Cardiac septum (tissue), 1 donor: ENCODE results near the gene MCTP2. TPM values are rescaled to one million over a fixed set of nuclear protein-coding genes. Genes with fewer than 3 reads are reported as not detected.

Source experiments
- DNase-seq: peaks from one replicate; pipeline ENCODE4 v3.0.0-alpha.2; 2020; ENCODE audit warnings: low spot score
- intact Hi-C: fragments of 100-400 bp; cut with DNase I; formaldehyde crosslinking; loops from one replicate; pipeline ENCODE4 v1.14.0; 2022
- total RNA-seq: library from RNA; stranded (reverse); fragmentation: NEBNext Ultra II Directional; extraction: Animal tissue kit (Norgen Biotek cat#: 25700); gene quantifications from one replicate; pipeline ENCODE4 v1.2.1, GENCODE V29; 2021
- donor health status: DM: no; HTN: no; CAD: no.

MCTP2 gene
- total RNA-seq, 1 donor from 2014 or later: 1.5 TPM

DNA sequence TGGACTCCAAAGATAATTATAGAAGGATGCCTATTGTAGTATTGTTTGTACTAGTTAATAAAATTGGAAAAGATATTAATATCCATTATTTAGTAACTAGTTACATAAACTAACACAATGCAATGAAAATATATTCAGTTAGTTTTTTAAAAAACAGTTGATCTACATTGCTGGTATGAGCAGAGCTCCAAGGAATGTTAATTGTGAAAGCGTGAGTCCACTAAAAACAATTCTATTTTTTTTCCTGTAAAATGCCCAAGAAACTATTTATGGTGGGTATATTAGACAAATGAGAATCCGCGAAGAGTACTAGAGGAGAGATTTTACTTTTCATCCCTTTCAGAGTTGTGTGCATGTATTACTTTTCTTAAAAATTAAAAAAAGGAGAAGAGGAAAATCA lies 104.3 kb downstream of the MCTP2 start:
- DNase-seq: no peak
- intact Hi-C loops: no loop called here

DNA sequence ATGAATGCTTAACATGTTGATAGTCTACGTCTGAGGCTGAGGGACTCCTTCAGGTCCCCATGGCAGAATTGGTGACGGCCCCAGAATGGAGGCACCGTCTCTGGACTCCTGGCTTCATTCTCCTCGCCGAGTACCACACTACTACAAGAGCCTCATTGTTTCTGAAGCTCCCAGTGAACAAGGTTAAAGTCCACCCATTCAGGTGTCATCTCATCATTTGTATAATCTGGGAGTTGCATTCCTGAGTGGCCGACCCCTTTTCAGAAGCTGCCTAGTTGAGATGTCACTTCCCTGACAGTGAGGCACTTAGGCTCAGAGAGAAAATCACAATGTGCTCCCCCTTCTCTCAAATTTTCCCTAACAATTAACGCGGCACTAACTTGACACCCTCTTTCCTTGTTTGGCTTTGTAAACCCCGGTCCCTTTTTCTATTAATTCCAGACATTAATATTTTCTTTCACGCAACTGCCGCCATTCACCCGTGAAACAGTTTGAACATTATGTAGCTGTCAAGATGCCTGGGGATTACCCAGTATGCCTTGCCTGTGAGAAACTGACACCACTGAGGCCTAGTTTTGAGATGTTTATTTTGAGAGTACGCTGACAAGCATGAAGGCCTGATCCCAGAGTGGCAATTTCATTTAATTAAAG lies 105.6 kb downstream of the MCTP2 start:
- intact Hi-C loops: no loop called here
- DNase-seq: no peak

DNA sequence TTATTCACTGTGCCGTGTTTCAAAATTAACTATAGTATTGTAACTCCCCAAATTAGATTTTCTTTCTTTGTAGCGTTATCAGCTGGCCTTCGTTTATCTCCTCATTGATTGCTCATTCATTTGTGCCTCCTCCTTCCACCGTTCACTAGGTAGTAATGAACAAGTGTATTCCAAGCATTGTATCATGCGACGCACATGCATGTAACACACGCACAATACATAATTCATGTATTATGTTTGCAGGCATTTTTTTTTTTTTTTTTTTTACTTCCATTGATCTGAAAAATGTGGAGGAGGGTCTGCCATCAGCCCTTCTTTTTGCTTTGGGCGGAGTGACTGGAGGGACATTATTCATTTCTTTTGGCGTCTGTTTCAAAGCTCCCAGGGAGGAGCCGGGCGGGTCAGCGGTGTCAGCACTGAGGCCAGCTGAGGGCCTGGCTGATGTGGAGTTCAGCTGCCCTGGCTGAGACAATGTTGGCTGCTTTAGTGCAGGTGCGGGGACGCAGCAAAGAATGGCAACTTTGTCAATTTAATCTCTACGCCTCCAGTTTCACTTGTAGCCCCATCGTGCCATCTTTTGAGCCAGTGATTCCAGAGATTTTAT lies 107.0 kb downstream of the MCTP2 start:
- no peak for DNase-seq
- intact Hi-C loops: no loop called here

DNA sequence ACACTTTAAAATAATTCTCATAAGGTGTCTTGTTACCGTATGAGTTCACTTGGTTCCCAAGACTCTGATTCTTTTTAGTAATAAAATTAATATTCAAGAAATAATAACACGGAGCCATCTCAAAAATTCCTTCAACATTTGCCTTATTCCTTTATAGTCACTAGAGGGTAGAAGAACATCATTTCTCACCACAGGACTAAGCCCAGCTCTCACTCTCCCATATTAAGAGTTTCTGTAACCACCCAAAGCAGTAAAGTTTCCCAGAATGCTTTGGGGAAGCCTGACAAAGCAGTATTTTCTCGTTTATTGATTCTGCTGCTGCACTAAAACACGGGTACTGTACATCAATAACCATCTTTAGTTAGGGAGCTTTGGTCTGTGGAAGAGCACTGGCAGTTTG lies 114.9 kb downstream of the MCTP2 start:
- intact Hi-C loops: no loop called here
- no peak for DNase-seq

DNA sequence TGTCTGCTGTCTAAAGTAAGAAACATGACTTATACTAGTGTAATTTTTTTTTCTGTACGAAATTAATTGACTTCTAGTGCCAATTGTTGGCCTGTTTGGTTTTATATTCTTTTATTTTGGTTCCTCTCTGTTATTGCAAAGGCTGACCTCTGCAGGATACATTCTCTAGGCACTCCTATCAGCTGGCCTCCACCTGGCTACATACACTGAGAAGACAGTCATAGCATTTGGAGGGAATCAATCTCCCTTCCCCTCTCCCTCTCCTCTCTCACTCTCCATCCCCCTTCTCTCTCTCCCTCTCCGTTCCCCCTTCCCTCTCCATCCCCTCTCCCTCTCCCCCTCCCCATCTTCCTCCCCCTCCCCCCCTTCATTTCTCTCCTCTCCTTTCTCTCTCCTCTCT lies 116.7 kb downstream of the MCTP2 start:
- no peak for DNase-seq
- intact Hi-C loops: no loop called here

DNA sequence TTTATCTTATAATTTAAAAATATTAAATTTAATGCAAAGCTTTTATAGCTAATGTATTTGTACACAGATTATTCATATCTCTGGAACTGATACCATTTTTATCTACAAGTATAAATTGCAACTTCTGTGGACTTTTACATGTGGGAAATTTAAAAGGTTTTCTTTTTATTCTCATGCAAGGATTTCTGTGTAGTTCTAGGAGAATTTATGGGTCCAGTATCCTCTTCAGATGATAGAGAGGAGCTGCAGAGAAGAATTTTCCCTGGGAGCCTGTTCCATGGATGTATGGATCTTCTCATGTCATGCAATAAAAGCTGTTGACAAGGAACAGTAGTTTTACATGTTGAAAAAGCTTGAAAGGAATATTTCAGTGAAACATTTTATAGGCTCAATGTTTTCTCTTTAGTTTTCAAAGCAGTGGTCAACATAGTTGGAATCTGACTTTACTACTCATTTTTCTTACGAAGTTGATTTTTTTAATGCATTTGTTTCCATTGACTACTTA lies 119.7 kb downstream of the MCTP2 start:
- intact Hi-C loops: no loop called here
- DNase-seq: no peak

DNA sequence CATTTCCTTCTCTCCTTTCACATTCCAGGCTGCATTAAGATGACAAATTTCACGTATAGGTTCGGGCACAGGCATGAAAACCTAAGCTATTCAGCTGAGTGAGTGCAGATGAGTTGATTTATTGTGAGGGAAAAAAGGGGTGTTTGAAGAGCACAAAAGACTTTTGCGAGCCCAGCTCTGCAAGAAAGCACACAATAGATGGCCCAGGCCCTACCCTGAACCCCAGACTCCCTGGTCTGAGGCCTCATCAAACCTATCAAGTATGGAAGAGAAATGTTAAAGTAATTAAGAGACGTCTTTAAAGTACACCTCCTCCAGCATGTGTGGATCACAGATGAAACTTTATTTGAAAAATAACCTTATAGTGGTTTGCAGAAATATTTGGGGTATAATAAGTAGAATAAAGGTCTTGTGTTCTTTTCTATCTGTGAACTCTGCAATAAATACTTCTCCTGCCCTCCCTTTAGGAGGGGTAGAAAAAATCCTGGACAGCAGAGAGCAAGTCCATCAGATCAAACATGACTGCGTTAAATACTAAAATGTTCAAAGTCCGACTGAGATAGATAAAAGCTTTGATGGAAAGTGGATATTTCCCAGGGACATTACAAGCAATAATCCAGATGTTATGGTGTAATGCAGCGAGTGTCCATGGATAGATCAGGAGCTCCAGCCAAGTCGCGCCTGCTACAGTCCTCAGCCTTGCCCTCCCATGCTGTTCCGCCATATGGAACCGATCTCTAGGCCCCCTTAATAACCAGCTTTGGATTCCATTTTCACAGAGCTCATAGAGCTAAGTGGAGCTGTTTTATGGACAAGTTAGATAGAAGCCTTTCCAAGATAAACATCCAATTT lies 121.5 kb downstream of the MCTP2 start:
- intact Hi-C loops: no loop called here
- DNase-seq: no peak

DNA sequence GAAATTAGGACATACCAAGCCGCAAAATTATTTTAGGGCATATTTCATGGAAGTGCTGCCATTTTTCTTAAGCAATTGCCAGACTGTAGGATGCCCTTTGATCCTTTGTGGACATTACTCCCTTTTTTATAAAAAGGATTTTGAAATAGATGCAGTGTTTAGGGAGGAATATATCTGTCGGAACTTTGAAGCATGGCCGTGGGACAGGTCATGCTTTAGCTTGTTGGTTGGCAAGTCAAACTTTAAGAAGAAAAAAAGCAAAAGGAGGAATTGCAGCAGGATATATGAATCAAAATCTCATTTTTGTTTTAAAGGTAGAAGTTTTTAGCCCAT lies 122.1 kb downstream of the MCTP2 start:
- DNase-seq: no peak
- intact Hi-C loops: no loop called here

DNA sequence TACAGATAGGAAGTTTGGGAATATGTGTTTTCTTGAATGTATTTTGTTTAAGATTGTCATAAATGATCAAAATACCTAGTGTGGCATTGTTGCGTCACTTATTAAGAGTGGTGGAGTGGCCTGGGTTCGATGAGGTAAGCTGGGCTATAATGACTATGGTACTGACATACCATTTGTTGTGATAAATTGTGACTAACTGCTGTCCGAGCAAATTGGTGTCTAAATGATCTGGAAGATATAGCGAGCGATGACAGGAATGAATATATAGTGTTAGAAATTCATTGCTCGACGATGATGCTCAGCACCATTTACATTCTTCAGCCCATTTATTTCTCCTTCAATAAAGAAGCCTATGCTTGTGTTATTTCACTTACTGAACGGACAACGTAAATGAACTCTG lies 123.3 kb downstream of the MCTP2 start:
- intact Hi-C loops: no loop called here
- DNase-seq: no peak

DNA sequence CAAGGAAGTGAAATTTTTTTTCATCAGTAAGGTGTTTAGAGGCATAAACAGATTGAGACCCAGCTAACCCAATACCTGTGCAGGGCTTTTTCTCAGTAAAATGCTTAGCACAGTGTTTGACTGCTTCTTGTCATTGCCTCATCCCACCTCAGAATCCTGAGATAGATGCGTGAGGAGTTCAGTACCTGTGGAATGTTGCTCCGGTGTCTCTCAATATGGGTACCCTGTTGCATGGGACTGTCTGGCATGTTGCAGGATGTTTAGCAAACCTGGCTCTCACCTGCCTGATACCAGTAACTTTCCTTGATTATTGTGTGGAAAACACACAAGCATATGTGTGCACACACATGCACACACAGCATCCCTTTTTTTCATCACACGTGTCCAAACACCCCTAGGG lies 128.4 kb downstream of the MCTP2 start:
- intact Hi-C loops: no loop called here
- no peak for DNase-seq

DNA sequence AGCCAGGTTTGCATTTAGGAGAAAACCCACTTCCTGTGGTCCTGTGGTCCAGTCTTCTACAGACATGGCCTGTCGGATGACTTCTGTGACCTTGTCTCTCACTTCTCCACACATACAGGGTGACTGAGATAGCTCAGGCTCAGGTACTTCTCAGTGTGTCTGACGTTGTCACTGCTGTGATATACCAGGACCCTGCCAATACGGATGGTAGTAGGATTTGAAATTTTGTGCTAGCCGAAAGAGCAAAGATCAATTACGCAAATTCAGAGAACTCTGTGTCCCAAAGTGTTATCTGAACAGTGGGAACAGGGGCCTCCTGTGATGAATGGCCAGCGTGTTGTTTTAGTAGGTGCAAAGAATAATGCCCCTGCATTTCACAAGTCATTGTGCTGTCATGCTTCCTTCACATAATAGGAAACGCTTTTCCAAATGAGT lies 128.9 kb downstream of the MCTP2 start:
- intact Hi-C loops: no loop called here
- DNase-seq: no peak

DNA sequence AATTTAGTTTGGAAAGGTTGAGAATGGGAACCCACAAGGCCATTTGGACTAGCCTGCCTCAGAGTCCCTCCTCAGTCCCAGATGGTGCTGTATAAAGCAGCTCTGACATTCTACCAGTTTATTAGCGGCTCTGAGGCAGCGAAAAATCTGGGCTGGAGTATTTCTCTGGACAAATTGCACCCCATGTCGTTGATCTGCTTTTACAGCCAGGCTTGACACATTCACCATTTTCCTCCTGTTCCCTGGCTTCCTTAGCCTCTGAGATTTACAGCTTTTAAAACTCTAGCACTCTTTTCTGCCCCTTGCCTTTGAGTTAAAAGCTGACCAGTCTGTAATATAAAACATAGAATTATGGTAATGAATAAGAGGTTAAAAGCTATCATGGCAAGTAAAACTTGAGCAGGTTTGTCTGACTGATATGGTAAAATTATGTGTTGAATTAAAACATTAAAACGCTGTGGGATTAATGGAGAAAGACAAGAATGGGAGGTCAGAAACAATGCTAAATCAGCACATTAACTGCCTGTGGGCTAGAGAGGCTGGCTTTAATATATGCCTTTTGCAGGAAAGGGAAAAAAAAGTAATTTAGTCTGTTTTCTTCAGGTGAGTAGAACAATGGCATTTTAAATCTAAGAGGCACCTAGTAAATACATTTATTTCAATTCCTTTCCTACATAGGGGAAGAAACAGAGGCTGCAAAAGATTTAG lies 131.2 kb downstream of the MCTP2 start:
- intact Hi-C loops: no loop called here
- no peak for DNase-seq

DNA sequence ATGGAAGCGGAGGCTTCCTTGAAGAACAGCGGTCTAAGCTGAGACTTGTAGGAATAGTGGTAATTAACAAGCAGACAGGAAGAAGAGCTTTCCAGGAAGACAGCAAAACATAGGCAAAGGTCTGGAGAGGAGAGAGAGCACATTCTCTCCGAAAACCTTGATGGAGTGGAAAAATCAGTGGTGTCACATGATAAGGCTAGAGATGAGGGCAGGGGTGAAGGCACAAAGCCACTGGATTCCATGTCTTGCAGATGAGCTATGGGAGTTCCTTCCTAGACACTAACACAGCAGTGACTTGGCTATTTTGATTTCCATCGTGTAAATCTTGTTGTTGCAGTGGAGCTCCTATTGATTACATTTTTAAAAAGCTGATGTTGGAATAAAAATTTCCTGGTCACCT lies 132.0 kb downstream of the MCTP2 start:
- intact Hi-C loops: no loop called here
- no peak for DNase-seq

DNA sequence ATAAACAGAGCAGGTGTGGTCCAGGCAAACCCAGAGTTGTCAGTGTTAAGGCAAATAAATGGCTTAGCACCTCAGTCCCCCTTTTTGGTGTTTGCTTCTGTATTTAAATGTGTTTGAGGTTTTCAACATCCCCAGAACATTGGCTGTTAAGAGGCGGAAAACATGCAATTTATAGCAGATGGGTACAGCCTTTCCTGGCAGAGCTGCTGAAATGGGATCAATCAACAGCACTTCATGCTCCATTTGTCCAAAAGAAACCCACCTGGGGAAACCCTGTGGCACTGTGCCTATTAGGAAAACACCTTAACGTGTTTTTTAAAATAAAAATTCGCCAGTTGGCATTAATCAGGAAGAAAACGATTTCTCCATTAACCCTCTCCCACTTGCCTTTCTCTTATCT lies 135.4 kb downstream of the MCTP2 start:
- intact Hi-C loops: no loop called here
- no peak for DNase-seq

DNA sequence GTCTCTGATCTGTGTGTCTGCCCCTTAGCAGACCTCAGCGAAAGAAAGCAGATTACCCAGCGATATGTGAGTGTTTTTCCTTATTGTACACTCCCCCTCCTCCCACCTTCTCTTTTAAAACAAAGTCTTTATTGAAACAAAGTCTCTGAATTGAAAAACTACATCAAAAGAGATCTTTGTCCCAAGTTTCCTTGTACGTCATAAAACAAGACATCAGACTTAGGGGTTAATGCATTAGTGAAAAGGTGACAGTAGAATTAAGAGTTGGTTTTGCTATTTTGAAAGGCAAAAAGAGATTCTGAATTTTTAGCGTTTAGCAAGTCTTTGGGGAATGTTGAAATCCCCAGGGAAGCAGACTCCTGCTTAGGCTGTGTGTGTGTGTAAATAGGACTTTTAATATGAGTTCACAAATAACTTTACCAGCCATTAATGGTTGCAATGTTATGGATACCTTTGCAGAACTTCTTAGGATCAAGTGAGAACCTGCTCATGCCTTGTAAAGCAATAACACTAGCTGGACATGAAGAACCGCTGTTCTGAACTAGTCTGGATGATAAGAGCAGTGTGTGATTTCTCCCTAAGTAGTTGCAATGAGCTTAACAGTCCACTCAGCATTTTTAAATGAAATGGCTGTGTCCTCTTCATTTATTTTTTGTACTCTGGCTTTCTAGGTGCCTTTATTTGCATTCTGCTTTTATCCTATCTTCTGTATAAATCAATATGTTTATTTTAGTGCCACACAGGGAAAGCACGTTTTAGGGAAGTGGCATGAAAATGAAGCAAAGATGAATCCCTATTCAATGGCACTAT lies 136.6 kb downstream of the MCTP2 start:
- no peak for DNase-seq
- intact Hi-C loops: no loop called here

DNA sequence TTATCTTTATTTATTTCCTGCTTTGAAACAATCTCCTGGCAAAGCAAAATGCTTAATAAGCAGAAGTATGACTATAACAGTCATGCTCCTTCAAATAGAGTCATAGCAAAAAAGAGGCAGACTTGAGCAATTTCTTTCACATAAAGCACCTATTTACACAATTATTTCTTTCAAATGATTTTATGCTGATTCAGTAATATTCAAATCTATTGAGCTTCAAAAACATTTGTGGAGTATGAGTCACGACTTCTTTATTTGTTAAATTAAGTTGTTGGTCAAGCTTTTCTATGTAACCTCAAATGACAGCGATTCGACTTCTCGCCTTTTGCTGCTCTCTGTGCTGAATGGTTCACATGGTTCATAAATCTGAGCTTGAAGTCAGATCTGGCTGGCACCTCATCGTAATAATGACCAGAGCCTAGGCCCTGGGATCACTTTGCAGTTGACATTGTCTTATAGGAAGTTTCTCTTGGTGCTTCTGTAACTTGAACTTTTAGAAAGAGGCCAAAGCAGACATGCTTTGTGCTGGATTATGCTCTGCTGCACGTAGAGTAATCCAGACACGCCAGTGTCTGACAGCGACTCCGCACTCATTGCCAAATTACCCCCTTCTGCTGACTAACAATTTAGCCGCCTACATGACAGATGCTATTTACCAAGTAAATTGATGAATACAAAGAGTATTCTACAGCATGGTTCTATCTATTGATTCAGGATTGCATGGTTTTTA lies 139.0 kb downstream of the MCTP2 start:
- no peak for DNase-seq
- intact Hi-C loops: no loop called here

DNA sequence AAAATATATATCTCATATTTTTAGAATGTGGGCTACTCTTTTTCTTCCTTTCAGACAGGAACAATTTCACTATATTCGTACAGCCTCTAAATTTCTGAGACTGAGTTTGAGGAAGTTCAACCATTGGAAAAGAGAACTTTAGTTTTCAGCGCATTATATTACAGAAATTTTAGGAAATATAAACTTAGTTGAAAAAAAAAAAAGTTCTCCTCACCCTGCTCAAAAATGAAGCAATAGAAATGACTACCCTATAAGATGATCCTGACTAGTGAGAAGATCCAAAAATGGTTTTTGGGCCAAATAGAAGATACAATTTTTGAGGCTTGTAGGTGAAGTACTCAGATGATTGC lies 139.6 kb downstream of the MCTP2 start:
- intact Hi-C loops: no loop called here
- DNase-seq: no peak

DNA sequence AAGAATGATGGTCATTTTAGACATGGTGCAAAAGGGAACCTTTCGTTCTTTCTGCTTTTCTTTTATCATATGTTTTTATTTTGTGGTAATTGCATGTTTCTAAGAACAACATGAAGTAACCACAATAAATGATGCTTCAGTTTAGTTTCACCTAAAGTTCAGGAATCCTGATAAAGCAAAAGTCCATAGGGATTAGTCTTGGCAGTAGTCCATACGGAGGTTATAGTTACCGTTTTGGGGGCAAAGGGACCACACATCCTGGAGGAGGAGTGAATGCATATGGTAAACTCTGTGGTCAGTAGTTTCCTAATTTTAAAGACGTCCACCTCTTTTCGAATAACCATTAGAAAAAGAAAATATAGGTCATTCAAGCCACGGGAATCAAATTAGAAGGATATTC lies 141.5 kb downstream of the MCTP2 start:
- DNase-seq: no peak
- intact Hi-C loops: no loop called here

DNA sequence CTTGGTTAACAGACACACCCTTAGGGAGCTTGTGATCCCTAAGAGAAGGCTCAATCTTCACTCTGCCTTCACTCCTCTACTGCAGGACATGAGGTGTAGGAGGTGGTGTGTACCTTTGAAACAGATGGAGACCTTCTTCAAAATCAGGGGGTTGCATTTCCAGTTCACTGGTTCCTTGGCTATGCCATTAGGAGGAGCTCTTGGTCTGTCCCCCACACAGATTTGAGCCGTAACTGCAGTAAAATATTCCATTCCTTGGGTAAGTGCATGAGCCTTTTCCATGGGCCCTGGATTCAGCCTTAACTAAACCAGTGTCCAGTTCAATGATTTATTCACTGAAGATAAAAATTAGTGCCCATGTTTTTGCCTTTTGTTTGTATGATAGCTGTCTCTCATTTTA lies 144.6 kb downstream of the MCTP2 start:
- DNase-seq: no peak
- intact Hi-C loops: no loop called here
